ENCODE results near the gene EPB41L5. TPM values are rescaled to one million over a fixed set of nuclear protein-coding genes. Genes with fewer than 3 reads are reported as not detected.
A peak's percentile ranks its signal among the peaks of the same experiment; 100 is the strongest.

The EPB41L5 gene
- total RNA-seq, 1 experiment from 2014 or later: 34.9 TPM

GRCh38 chr2:120180066-120180465 is 167.2 kb downstream of the EPB41L5 start:
- TF ChIP-seq CREB1 (CRISPR knock-in tag; IDR thresholded peaks at IDR 0.05): no peak
- TF ChIP-seq TEAD1 (CRISPR knock-in tag; IDR thresholded peaks at IDR 0.05): no peak
- TF ChIP-seq CREM (CRISPR knock-in tag; IDR thresholded peaks at IDR 0.05): no peak
- no peak for TF ChIP-seq E2F4 (CRISPR knock-in tag; IDR thresholded peaks at IDR 0.05; ENCODE audit: borderline replicate concordance, low read depth)
- TF ChIP-seq ZNF425 (CRISPR knock-in tag; conservative IDR thresholded peaks at IDR 0.05): no peak
- TF ChIP-seq SMAD3 (CRISPR knock-in tag; IDR thresholded peaks at IDR 0.05; ENCODE audit: borderline replicate concordance): no peak
- TF ChIP-seq JAZF1 (CRISPR knock-in tag; IDR thresholded peaks at IDR 0.05): no peak
- no peak for TF ChIP-seq MLX (CRISPR knock-in tag; IDR thresholded peaks at IDR 0.05)
- no peak for TF ChIP-seq NR2C2 (CRISPR knock-in tag; IDR thresholded peaks at IDR 0.05)
- TF ChIP-seq MXD4 (CRISPR knock-in tag; IDR thresholded peaks at IDR 0.05; ENCODE audit: borderline replicate concordance): no peak
- TF ChIP-seq FOXP4 (CRISPR knock-in tag; IDR thresholded peaks at IDR 0.05): no peak
- no peak for TF ChIP-seq SMAD4 (CRISPR knock-in tag; IDR thresholded peaks at IDR 0.05)
- TF ChIP-seq ZNF671 (CRISPR knock-in tag; IDR thresholded peaks at IDR 0.05): no peak
- TF ChIP-seq OVOL2 (CRISPR knock-in tag; IDR thresholded peaks at IDR 0.05; ENCODE audit: borderline replicate concordance): no peak
- TF ChIP-seq ZNF263 (CRISPR knock-in tag; IDR thresholded peaks at IDR 0.05; ENCODE audit: low read depth): no peak
- TF ChIP-seq KAT7 (CRISPR knock-in tag; IDR thresholded peaks at IDR 0.05; ENCODE audit: borderline replicate concordance): no peak
- H3K27ac Mint-ChIP-seq: no peak overlapping the region
- ChIA-PET POLR2A (no interaction called here), CTCF (interaction anchor here (1.7 kb wide), 1 partner anchor 169 kb away, joined by 4 read pairs; no protein-coding TSS in a partner anchor)
- peak; percentile 38 for ATAC-seq
- no peak overlapping the region for H3K4me3 Mint-ChIP-seq
- no peaks in the 10 kb centered on the region for H3K9me3 Mint-ChIP-seq
- peak; percentile 29 for DNase-seq (ENCODE audit: low spot score)
- peaks cover 23% of the 10 kb centered on the region for H3K4me1 Mint-ChIP-seq
- H3K27me3 Mint-ChIP-seq (ENCODE audit: low read depth): no peaks in the 10 kb centered on the region
- H3K36me3 Mint-ChIP-seq: no peaks in the 10 kb centered on the region

- ChIA-PET CTCF (interaction anchor here (0.6 to 1.5 kb wide), 4 partner anchors 14 to 235 kb away, joined by 3 to 4 read pairs (median 3); no protein-coding TSS in a partner anchor), POLR2A (no interaction called here)
- peaks cover 21% of the 10 kb centered on the region for H3K4me1 Mint-ChIP-seq
- no peak for TF ChIP-seq TCF7 (CRISPR knock-in tag; IDR thresholded peaks at IDR 0.05; ENCODE audit: low read depth)
- DNase-seq (ENCODE audit: low spot score) (no peak), ATAC-seq (peak; percentile 62)
- no peaks in the 10 kb centered on the region for H3K9me3 Mint-ChIP-seq
- no peak overlapping the region for H3K27ac Mint-ChIP-seq
- no peaks in the 10 kb centered on the region for H3K27me3 Mint-ChIP-seq (ENCODE audit: low read depth)
- no peak overlapping the region for H3K4me3 Mint-ChIP-seq
- no peaks in the 10 kb centered on the region for H3K36me3 Mint-ChIP-seq
Observed at GRCh38 chr2:120182019-120182560, 169.2 kb downstream of the EPB41L5 start.

- ATAC-seq (no peak), DNase-seq (ENCODE audit: low spot score) (no peak)
- CTCF ChIA-PET: no interaction called here
- Mint-ChIP-seq H3K36me3 (0 out of 2 replicates have a peak, but pooled peaks cover 4% of the 10 kb centered on the region), H3K4me1 (no peaks in the 10 kb centered on the region), H3K4me3 (no peak overlapping the region), H3K27ac (no peak overlapping the region), H3K9me3 (peaks cover 11% of the 10 kb centered on the region), H3K27me3 (ENCODE audit: low read depth) (peaks cover 3% of the 10 kb centered on the region; the same call in 1 of the 2 replicates)
- POLR2A ChIA-PET: no interaction called here
- TF ChIP-seq RELA (CRISPR knock-in tag; IDR thresholded peaks at IDR 0.05; ENCODE audit: borderline replicate concordance) (no peak), NR2C2 (CRISPR knock-in tag; IDR thresholded peaks at IDR 0.05) (no peak), ZNF219 (CRISPR knock-in tag; IDR thresholded peaks at IDR 0.05; ENCODE audit: borderline replicate concordance) (no peak), ATF1 (CRISPR knock-in tag; IDR thresholded peaks at IDR 0.05) (no peak), HMGA2 (CRISPR knock-in tag; IDR thresholded peaks at IDR 0.05) (no peak), USF2 (CRISPR knock-in tag; IDR thresholded peaks at IDR 0.05) (no peak), MYBL2 (CRISPR knock-in tag; IDR thresholded peaks at IDR 0.05) (no peak), TP53 (CRISPR knock-in tag; IDR thresholded peaks at IDR 0.05) (no peak), ZNF423 (CRISPR knock-in tag; IDR thresholded peaks at IDR 0.05) (no peak), TCF7 (CRISPR knock-in tag; IDR thresholded peaks at IDR 0.05; ENCODE audit: low read depth) (no peak)
Observed at GRCh38 chr2:120189189-120189588, 176.3 kb downstream of the EPB41L5 start.
